ENCODE data around the gene RASSF8.

DNA sequence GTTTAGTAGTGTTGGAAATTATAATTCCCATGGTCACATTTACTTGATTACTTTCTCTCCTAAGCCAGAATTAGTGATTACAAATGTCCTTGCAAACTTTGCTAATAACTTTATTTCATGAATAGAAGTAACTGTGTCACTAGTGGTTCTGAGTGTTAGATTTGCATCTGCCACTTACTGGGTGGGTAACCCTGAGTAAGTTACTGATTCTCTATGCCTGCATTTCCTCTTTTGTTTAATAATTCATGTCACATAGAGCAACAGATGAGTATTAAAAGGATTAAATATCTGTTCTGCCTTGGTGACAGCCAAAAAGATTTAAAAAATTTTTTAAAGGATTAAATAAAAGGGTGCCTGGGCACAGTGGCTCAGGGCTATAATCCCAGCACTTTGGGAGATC, 87.7 kb downstream of the RASSF8 start:
- TF ChIP-seq ASH2L (IDR thresholded peaks at IDR 0.05; ENCODE audit: low read length) (no peak), SIN3A (conservative IDR thresholded peaks at IDR 0.05 in 1 of 2, IDR thresholded peaks at IDR 0.05 in 1 of 2; ENCODE audit: low read depth in 1 of 2, low read length in 2 of 2) (no peak), RAD21 (IDR thresholded peaks at IDR 0.05 in 1 of 2, conservative IDR thresholded peaks at IDR 0.05 in 1 of 2; ENCODE audit: low read depth in 2 of 2, low read length in 2 of 2) (no peak), BRCA1 (IDR thresholded peaks at IDR 0.05; ENCODE audit: low read depth, low read length) (no peak), RNF2 (IDR thresholded peaks at IDR 0.05; ENCODE audit: borderline replicate concordance, low read depth, low read length, missing control alignments, poor library complexity, severe bottlenecking) (no peak), KDM5A (IDR thresholded peaks at IDR 0.05; ENCODE audit: low read length) (no peak), MAFK (IDR thresholded peaks at IDR 0.05; ENCODE audit: low read depth, low read length) (no peak), POLR2A (IDR thresholded peaks at IDR 0.05; ENCODE audit: control extremely low read depth in 1 of 2, low read depth in 2 of 2, low read length in 2 of 2) (no peak), PHF8 (conservative IDR thresholded peaks at IDR 0.05; ENCODE audit: low read depth, low read length) (no peak)
- TF ChIP-seq, protein P1, sequence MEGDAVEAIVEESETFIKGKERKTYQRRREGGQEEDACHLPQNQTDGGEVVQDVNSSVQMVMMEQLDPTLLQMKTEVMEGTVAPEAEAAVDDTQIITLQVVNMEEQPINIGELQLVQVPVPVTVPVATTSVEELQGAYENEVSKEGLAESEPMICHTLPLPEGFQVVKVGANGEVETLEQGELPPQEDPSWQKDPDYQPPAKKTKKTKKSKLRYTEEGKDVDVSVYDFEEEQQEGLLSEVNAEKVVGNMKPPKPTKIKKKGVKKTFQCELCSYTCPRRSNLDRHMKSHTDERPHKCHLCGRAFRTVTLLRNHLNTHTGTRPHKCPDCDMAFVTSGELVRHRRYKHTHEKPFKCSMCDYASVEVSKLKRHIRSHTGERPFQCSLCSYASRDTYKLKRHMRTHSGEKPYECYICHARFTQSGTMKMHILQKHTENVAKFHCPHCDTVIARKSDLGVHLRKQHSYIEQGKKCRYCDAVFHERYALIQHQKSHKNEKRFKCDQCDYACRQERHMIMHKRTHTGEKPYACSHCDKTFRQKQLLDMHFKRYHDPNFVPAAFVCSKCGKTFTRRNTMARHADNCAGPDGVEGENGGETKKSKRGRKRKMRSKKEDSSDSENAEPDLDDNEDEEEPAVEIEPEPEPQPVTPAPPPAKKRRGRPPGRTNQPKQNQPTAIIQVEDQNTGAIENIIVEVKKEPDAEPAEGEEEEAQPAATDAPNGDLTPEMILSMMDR (IDR thresholded peaks at IDR 0.05; ENCODE audit: control extremely low read depth in 1 of 3, insufficient read depth in 1 of 3, low read depth in 1 of 3, low read length in 3 of 3): no peak
- TF ChIP-seq, protein P2, sequence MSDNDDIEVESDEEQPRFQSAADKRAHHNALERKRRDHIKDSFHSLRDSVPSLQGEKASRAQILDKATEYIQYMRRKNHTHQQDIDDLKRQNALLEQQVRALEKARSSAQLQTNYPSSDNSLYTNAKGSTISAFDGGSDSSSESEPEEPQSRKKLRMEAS (IDR thresholded peaks at IDR 0.05): no peak
